SIG-M5 treated with dmso at 0.1 percent for 504 hours (cell line): ENCODE measurements around the gene LCE1D.

Experiments
- DNase-seq: peaks from one replicate; lab custom pipeline; 2025; ENCODE audit not compliant: unreplicated experiment; lab: John Stamatoyannopoulos, UW

LCE1D gene

GRCh38 chr1:152811671-152812070, 15.2 kb downstream of the LCE1D start, which contains the start of gene LCE1B:
Gene LCE1B, plus strand, starts transcription at chr1:152811971. Its CDS starts 476 bp downstream, at chr1:152812447.
- DNase-seq: no peak

- no peak for DNase-seq
Measured at GRCh38 chr1:152817309-152817708, 20.8 kb downstream of the LCE1D start.

DNA sequence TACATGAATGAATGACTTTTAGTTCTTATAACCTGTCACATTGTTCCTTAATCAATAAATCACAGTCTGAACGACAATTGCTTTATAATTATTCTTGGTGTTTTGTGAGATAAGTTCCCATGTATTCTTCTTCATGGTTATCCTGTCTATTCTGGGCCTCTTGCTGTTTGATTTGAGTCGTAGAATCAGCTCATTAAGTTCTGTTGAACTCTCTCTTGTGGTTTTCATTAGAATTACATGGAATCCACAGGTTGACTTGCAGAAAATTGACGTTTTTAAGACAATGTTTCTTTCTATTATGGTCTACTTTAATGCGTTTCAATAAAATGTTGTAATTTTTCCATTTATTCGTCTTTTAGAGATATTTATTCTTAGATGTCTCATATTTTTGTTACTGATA, 26.8 kb downstream of the LCE1D start:
- DNase-seq: no peak

DNA sequence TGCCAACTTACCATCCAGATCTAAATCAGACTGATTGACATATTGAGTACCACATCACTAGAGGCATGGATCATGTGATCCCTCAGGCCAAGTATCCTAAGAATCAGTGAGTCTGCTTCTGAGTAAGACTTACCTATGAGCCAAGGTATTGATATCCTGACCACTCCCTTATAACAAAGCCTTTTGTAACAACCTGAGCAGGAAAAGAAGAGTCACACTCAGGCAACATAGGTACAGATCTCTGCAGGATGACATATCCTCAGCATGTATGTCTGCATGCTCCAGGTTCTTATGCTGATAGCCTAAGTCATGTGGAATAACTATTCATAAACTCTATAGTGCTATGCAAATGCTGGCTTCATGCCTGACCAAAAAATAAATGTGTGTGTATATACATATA, 28.4 kb downstream of the LCE1D start:
- DNase-seq: no peak

GRCh38 chr1:152827173-152827572, 30.7 kb downstream of the LCE1D start, which contains the start of gene LCE1A:
Gene LCE1A, plus strand, starts transcription at chr1:152827473. Its CDS starts 0 bp downstream, at chr1:152827473.
- no peak for DNase-seq

DNA sequence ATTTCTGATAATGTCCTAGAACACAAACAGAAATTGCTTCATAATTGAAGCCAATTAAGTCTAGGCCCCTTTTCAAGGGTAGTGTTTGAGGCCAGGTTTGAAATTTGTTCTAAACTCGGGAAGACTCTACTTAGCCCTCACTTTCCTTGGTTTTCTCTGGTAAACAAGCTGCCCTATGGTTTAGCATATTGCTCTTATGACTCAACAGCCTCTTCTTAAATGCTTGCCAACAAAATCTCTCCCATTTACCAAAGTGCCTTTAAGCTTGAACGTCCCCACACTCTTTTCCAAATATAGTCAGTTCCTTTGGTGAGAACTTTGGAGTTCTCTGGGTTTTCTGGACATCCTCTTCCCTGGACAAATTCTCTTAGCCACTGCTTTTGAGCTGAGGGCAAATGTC, 40.3 kb downstream of the LCE1D start:
- no peak for DNase-seq

DNA sequence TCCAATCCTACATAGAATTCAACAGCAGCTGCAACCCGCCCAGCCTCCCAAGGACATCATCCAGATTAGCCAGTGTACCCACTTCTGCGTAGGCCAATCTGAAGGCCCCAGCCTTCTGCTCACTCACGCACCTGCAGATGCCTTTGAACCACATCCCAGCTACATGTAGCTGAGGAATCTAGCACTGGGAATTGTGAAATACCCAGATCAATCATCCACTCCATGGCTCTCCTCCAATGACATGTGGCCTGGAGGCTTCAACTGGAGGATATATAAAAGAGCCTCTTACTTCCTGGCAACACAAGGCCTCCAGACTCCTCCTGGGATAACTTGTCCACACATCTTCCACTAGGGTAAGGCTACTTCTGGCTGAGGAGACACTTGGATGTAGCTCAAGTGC, 46.0 kb downstream of the LCE1D start, which contains the start of gene LCE6A:
LCE6A (plus strand) TSS at position 301 of the 400 bp plus-strand sequence. CDS start 665 bp downstream, outside the sequence.
- DNase-seq: no peak
